IMR-90 (cell line): ENCODE data around the gene PLCD4. TPM values are rescaled to one million over a fixed set of nuclear protein-coding genes. Genes with fewer than 3 reads are reported as not detected.

ENCODE experiments used
- ATAC-seq: fragments of 200-7000 bp; cut with Tn5 transposase; 2 replicates; pipeline ENCODE4 v1.9.1; 2020; ENCODE audit warnings: low read depth, mild to moderate bottlenecking, moderate library complexity
- BruUV-seq: library from RNA; stranded (reverse); fragments of 400-500 nt; replicated peaks from 2 replicates; lab custom pipeline; 2021; lab: Mats Ljungman, UMichigan
- CTCF ChIA-PET: fragments of 300-600 bp; formaldehyde crosslinking; extraction: SDS; loops from one replicate; lab custom pipeline; 2021; ENCODE audit warnings: antibody characterized with exemption; lab: Yijun Ruan, JAX
- POLR2A ChIA-PET: fragments of 300-600 bp; sonication (Branson Sonifier 250); formaldehyde crosslinking; loops from one replicate; lab custom pipeline; 2022; ENCODE audit warnings: antibody characterized with exemption; ENCODE audit not compliant: unreplicated experiment; lab: Charles Lee
- DNase-seq: peaks from one replicate; pipeline ENCODE4 v3.0.0; 2013
- H2AFZ ChIP-seq: replicated peaks from 2 replicates; pipeline ENCODE3; 2013; ENCODE audit warnings: low read length, mild to moderate bottlenecking; ENCODE audit not compliant: poor library complexity
- H2AK5ac ChIP-seq: 2 replicates; pipeline ENCODE4 v1.6.1; 2013; ENCODE audit warnings: low read depth, low read length, inconsistent platforms
- H2AK9ac ChIP-seq: replicated peaks from 2 replicates; pipeline ENCODE3; 2013; ENCODE audit warnings: mild to moderate bottlenecking, low read depth, low read length, moderate library complexity; ENCODE audit not compliant: poor library complexity
- H2BK120ac ChIP-seq: 2 replicates; pipeline ENCODE4 v1.6.1; 2013; ENCODE audit warnings: low read depth, low read length, inconsistent platforms
- H2BK15ac ChIP-seq: 3 replicates; pipeline ENCODE4 v1.6.1; 2013; ENCODE audit warnings: low read depth, low read length, inconsistent platforms
- H2BK20ac ChIP-seq: 2 replicates; pipeline ENCODE4 v1.6.1; 2013; ENCODE audit warnings: low read depth, mild to moderate bottlenecking, inconsistent platforms, low read length, moderate library complexity
- H2BK5ac ChIP-seq: 2 replicates; pipeline ENCODE4 v1.6.1; 2013; ENCODE audit warnings: mild to moderate bottlenecking, low read depth, low read length, inconsistent platforms; ENCODE audit not compliant: poor library complexity, severe bottlenecking
- H3K14ac ChIP-seq: replicated peaks from 2 replicates; pipeline ENCODE4 v1.6.1; 2013; ENCODE audit warnings: low read depth, low read length, inconsistent platforms
- H3K18ac ChIP-seq: 2 replicates; pipeline ENCODE4 v1.6.1; 2013; ENCODE audit warnings: low read depth, low read length, control low read depth
- H3K23ac ChIP-seq: 2 replicates; pipeline ENCODE4 v1.6.1; 2013; ENCODE audit warnings: low read depth, low read length, inconsistent platforms
- H3K27ac ChIP-seq: 2 replicates; pipeline ENCODE4 v1.5.1; 2013; ENCODE audit warnings: mild to moderate bottlenecking, control low read depth, low read length; ENCODE audit not compliant: insufficient read depth
- H3K27me3 ChIP-seq: 2 replicates; pipeline ENCODE4 v1.6.1; 2013; ENCODE audit warnings: low read length; ENCODE audit not compliant: control insufficient read depth, insufficient read depth
- H3K36me3 ChIP-seq: 2 replicates; pipeline ENCODE4 v1.6.1; 2013; ENCODE audit warnings: low read length, mixed read lengths; ENCODE audit not compliant: control insufficient read depth, insufficient read depth
- H3K4ac ChIP-seq: 2 replicates; pipeline ENCODE4 v1.6.1; 2013; ENCODE audit warnings: low read depth, low read length, inconsistent platforms
- H3K4me1 ChIP-seq: 2 replicates; pipeline ENCODE4 v1.6.1; 2013; ENCODE audit warnings: low read length, mixed read lengths; ENCODE audit not compliant: control insufficient read depth, insufficient read depth
- H3K4me2 ChIP-seq: 2 replicates; pipeline ENCODE4 v1.6.1; 2013; ENCODE audit warnings: low read depth, mild to moderate bottlenecking, control low read depth, low read length, moderate library complexity
- H3K4me3 ChIP-seq: 2 replicates; pipeline ENCODE4 v1.5.1; 2013; ENCODE audit warnings: low read depth, mild to moderate bottlenecking, control low read depth, low read length, moderate library complexity; ENCODE audit not compliant: insufficient read depth
- H3K56ac ChIP-seq: 2 replicates; pipeline ENCODE4 v1.6.1; 2013; ENCODE audit warnings: low read length, inconsistent platforms; ENCODE audit not compliant: insufficient read depth; ENCODE audit errors: extremely low read depth
- H3K79me1 ChIP-seq, 2 experiments: 2 replicates each; pipeline ENCODE4 v1.6.1; 2013; ENCODE audit warnings: low read length in 2 of 2, inconsistent platforms in 1 of 2, low read depth in 1 of 2
- H3K9ac ChIP-seq: 2 replicates; pipeline ENCODE4 v1.6.1; 2013; ENCODE audit warnings: low read depth, low read length, control low read depth
- H3K9me1 ChIP-seq: 2 replicates; pipeline ENCODE4 v1.6.1; 2013; ENCODE audit warnings: low read length, inconsistent platforms; ENCODE audit not compliant: insufficient read depth
- H3K9me3 ChIP-seq: 2 replicates; pipeline ENCODE4 v1.6.1; 2013; ENCODE audit warnings: low read length; ENCODE audit not compliant: control insufficient read depth, insufficient read depth
- H4K20me1 ChIP-seq: 2 replicates; pipeline ENCODE4 v1.6.1; 2013; ENCODE audit warnings: low read length, inconsistent platforms; ENCODE audit not compliant: insufficient read depth
- H4K5ac ChIP-seq: 2 replicates; pipeline ENCODE4 v1.6.1; 2013; ENCODE audit warnings: mild to moderate bottlenecking, low read depth, low read length, control low read depth
- H4K8ac ChIP-seq, 2 experiments: 2 replicates each; pipeline ENCODE4 v1.6.1; 2013; ENCODE audit warnings: low read depth in 2 of 2, low read length in 2 of 2, control low read depth in 1 of 2, inconsistent platforms in 1 of 2
- H4K91ac ChIP-seq: 2 replicates; pipeline ENCODE4 v1.6.1; 2013; ENCODE audit warnings: low read depth, low read length, inconsistent platforms; ENCODE audit not compliant: insufficient read depth
- BHLHE40 ChIP-seq: fragments of 150-350 bp; IDR thresholded peaks from 2 replicates; pipeline ENCODE4 v1.6.1; 2016; ENCODE audit warnings: mild to moderate bottlenecking, low read depth, low read length
- MAFK ChIP-seq: IDR thresholded peaks from 2 replicates; pipeline ENCODE4 v1.6.1; 2012; ENCODE audit warnings: low read depth, low read length, improper control_type of control experiment
- MXI1 ChIP-seq: IDR thresholded peaks from 2 replicates; pipeline ENCODE4 v1.6.1; 2012; ENCODE audit warnings: low read depth, mild to moderate bottlenecking, low read length, moderate library complexity, borderline replicate concordance
- POLR2A ChIP-seq: IDR thresholded peaks from 2 replicates; pipeline ENCODE4 v1.6.1; 2012; ENCODE audit warnings: mild to moderate bottlenecking, low read depth, low read length
- USF2 ChIP-seq: fragments of 150-350 bp; IDR thresholded peaks from 2 replicates; pipeline ENCODE4 v1.6.1; 2017; ENCODE audit warnings: mild to moderate bottlenecking, antibody characterized with exemption, low read length, low read depth
- WGBS, 2 experiments: methylation state at CpG; one replicate each; pipeline versions ENCODE4 v1.1.5 to v1.1.7; 2013; ENCODE audit warnings: missing lambda C conversion rate in 2 of 2; ENCODE audit not compliant: insufficient read length in 1 of 2; ENCODE audit errors: extremely low coverage in 2 of 2; 5-methylcytosine and 5-hydroxymethylcytosine counted together
- dilution Hi-C: fragments of 300-500 bp; cut with HindIII; formaldehyde crosslinking; loops from one replicate; pipeline ENCODE4 v1.14.3; 2018; ENCODE audit warnings: low sequenced_read_pairs; ENCODE audit not compliant: unreplicated experiment
- in situ Hi-C: fragments of 300-500 bp; cut with MboI; formaldehyde crosslinking; loops from 3 replicates; pipeline ENCODE4 v1.14.3; 2019; ENCODE audit warnings: low sequenced_read_pairs, inconsistent platforms, mixed read lengths
- intact Hi-C: fragments of 100-400 bp; cut with micrococcal nuclease; formaldehyde crosslinking; loops from 2 replicates; pipeline ENCODE4 v1.10.0; 2022
- polyA plus RNA-seq, 3 experiments: library from polyadenylated mRNA; depleted of rRNA; stranded (reverse); fragments of >200 nt; gene quantifications; 2 replicates each; pipeline ENCODE4 v1.2.3, GENCODE V29; 2012; ENCODE audit warnings: low replicate concordance in 1 of 3
- total RNA-seq: library from RNA; depleted of rRNA; stranded (reverse); fragments of >200 nt; gene quantifications from 2 replicates; pipeline ENCODE4 v1.2.3, GENCODE V29; 2012

Gene PLCD4
- total and polyA plus RNA-seq, 2 of the 4 experiments (the other 2 are of a cell fraction): 1.9 to 2.0 TPM

GRCh38 chr2:218569661-218570500 lies 37.8 kb upstream of the PLCD4 start:
- 0% methylated on average over 2 of the region's 10 CpGs; no CpG with 5 or more reads in 1 of the 2 experiments for WGBS, 2 experiments
- in situ Hi-C loops: no loop called here

More at GRCh38 chr2:218569661-218570500, 37.8 kb upstream of the PLCD4 start:
- H2BK20ac ChIP-seq: no peak overlapping the region
- TF ChIP-seq USF2 (peak; percentile 78), MAFK (no peak), MXI1 (0 out of 2 replicates have a peak, but pooled peaks have one; percentile 29), POLR2A (peak; percentile 37; the same call in 1 of the 2 replicates), BHLHE40 (peak; percentile 25; the same call in 1 of the 2 replicates)
- peak overlapping the region; percentile 59 for H3K4me3 ChIP-seq
- no peaks in the 10 kb centered on the region; the same call in 1 of the 2 replicates for H3K4me1 ChIP-seq
- peak overlapping the region; percentile 56 for H2AK9ac ChIP-seq
- peak overlapping the region; percentile 91 to 97; a peak in 3 of 4 replicates for H4K8ac ChIP-seq
- H3K4ac ChIP-seq: peak overlapping the region; percentile 96
- H3K9ac ChIP-seq: peak overlapping the region; percentile 89
- H3K23ac ChIP-seq: peak overlapping the region; percentile 55
- H2BK5ac ChIP-seq: peak overlapping the region; percentile 94
- intact Hi-C loops: loop anchor here (1.0 to 10.0 kb wide), 3 partner anchors 37 to 295 kb away; partner anchors contain the start of genes AAMP, PLCD4 and PNKD
- peaks cover 6 to 57% of the 10 kb centered on the region in 2 experiments for H3K79me1 ChIP-seq
- H3K9me3 ChIP-seq: no peaks in the 10 kb centered on the region
- peak; percentile 67 for DNase-seq
- peak overlapping the region; percentile 3; the same call in 1 of the 2 replicates for H2BK120ac ChIP-seq
- H3K18ac ChIP-seq: peak overlapping the region; percentile 69; the same call in 1 of the 2 replicates
- ATAC-seq: no peak
- no peak overlapping the region for H2BK15ac ChIP-seq
- no peak overlapping the region for H2AFZ ChIP-seq
- BruUV-seq: TSS peak; percentile 52
- peaks cover 5% of the 10 kb centered on the region for H3K36me3 ChIP-seq
- dilution Hi-C loops: no loop called here
- peak overlapping the region; percentile 46 for H4K91ac ChIP-seq
- H3K56ac ChIP-seq: peak overlapping the region; percentile 92
- H3K4me2 ChIP-seq: peak overlapping the region; percentile 91
- peak overlapping the region; percentile 69 for H3K27ac ChIP-seq
- H4K20me1 ChIP-seq: peaks cover 16% of the 10 kb centered on the region; the same call in 1 of the 2 replicates
- H3K9me1 ChIP-seq: no peaks in the 10 kb centered on the region
- ChIA-PET POLR2A (no interaction called here), CTCF (interaction anchor here (0.6 kb wide), 1 partner anchor 159 kb away, joined by 4 read pairs; no protein-coding TSS in a partner anchor)
- H4K5ac ChIP-seq: peak overlapping the region; percentile 62
- peak overlapping the region; percentile 90 for H3K14ac ChIP-seq
- peak overlapping the region; percentile 48 for H2AK5ac ChIP-seq
- no peaks in the 10 kb centered on the region for H3K27me3 ChIP-seq
